Measurements from ENCODE around the gene ANKRD42.

Gene ANKRD42

DNA sequence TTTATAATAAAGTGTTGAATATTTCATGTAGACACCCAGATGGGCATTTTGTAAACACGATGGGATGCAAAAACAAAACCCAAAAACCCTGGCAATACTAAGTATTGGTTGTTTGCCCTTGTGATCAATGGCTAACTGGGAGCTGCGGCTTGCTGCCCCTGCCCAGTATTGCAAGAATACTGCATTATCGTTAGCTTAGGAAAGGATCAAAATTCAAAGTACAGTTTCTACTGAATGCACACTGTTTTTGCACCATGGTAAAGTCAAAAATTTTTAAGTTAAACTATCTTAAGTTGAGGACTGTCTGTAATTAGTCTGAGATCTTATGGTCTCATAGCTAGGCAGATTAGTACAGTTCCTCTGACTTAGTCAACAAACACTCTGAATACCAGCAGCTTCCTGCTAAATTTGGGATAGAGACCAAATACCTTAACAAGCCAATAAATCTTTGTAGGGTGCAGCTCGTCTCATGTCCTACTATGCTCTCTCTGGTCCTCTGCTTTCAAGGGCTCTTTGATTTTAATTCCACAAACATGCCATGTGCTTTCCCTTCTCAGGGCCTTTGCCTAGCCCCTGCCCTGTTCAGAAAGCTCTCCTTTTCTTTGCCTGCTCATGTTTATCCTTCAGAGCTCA is 88.7 kb downstream of the ANKRD42 start:
- TF ChIP-seq GATA2 (IDR thresholded peaks at IDR 0.05; ENCODE audit: low read depth, low read length), result no peak
- TF ChIP-seq GATA3 (IDR thresholded peaks at IDR 0.05; ENCODE audit: low read depth, low read length), result no peak

DNA sequence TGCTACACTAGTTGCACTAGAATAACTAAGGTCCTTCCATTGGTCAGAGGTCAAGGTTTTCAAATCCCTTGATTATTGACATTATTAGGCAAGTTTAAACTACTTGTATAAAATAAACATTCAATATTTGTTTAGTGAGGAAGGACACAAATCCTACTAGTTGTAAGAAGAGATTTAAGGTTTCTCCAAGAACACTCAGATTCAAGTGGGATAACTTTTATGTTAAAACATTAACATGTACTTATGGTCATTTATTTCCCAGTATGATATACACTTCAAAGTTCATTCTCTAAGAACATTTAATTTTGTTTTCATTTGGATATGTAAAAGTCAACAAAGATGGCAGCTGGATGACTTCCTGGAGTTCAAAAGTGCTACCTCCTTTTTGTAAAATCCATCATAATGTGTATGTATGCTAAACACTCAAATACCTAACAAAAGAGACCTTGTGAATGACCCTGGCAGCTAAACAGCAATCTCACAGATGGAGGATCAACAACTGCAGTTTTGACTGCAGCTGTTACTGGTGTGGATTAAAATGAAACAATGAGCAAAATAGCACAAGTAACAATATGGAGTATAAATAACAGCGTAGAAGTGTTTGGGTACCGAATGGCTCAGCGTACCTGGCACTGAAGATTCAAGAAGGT is 91.1 kb downstream of the ANKRD42 start:
- no peak for TF ChIP-seq GATA2 (IDR thresholded peaks at IDR 0.05; ENCODE audit: low read depth, low read length)
- no peak for TF ChIP-seq GATA3 (IDR thresholded peaks at IDR 0.05; ENCODE audit: low read depth, low read length)

DNA sequence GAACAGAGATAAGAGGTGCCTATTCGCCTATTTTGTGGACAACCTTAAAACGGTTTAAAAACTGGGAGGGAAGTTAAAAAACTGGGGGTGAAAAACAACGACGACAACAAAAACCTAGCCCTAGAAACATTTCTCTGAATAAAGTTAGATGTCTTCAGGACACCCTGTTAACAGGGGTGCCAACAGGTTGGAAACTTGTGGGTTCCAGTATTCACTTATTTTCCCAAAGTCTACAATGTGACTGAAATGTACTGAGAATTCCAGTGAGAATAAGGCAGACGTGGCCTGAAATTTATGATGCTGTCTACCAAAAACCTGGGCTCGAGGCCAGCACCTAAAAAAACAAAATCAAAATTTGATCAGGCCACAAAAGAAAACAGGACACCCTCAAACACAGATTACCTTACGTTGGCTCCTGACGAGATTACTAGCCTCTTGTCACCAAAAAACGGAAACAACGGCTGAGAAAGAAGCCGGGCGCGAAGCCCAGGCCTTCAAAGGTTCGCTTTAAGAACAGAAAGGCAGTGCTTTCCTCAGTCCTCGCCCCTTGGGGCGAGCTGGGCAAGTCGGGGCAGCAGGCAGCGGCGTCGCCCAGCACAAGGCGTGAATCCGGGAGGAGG is 91.7 kb downstream of the ANKRD42 start:
- no peak for TF ChIP-seq GATA3 (IDR thresholded peaks at IDR 0.05; ENCODE audit: low read depth, low read length)

DNA sequence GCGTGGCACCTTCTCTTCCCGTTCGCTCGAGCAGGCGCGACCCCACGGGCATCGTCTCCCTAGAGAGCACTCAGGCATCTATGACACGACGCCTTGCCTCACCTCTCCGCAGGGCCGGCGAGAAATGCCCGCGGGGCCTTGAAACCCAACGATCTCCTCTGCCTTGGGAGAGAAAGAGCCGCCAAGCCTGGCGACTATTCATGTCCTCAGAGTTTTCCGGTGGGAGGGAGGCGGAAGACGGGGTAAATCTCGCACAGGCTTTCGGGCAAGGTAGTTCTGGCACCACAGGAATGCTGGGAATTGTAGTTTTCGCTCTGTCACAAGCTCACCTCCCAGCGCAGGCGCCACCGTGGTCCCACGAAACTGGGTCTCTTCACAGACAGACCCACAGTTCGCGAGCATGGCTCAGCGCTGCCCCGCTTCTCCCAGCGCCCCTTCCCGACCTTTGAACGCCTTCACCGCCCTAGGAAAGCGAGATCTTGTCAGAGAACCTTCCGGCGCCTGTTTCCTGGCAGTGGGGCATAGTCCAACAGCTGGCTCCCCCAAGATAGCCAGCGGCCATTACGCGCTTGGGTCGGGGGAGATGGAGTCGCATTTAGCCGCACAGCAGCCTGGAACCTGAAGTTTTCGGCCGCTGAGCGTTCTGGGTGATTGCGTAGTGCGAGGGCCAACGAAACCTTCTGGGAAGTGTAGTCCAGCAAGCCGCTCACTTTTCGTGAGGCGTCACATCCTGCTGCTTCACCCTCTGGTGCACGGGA is 92.4 kb downstream of the ANKRD42 start, which contains the start of gene CCDC90B:
Gene CCDC90B (minus strand): TSS at position 597 of the 758 bp plus-strand sequence. CDS start 395 bp downstream, at position 202.
- no peak for TF ChIP-seq GATA3 (IDR thresholded peaks at IDR 0.05; ENCODE audit: low read depth, low read length)
- TF ChIP-seq GATA2 (IDR thresholded peaks at IDR 0.05; ENCODE audit: low read depth, low read length), result peak; percentile 31; the same call in 1 of the 2 replicates

DNA sequence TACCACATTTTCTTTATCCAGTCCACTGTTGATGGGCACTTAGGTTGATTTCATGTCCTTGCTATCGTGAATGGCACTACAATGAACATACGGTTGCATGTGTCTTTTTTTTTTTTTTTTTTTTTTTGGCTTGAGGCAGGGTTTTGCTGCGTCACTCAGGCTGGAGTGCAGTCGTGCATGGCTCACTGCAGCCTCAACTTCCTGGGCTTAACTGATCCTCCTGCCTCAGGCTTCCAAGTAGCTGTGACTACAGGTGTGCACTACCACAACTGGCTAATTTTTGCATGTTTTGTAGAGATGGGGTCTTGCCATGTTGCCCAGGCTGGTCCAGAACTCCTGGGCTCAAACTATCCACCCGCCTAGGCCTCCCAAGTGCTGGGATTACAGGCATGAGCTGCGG is 94.1 kb downstream of the ANKRD42 start:
- TF ChIP-seq GATA3 (IDR thresholded peaks at IDR 0.05; ENCODE audit: low read depth, low read length) (no peak), GATA2 (IDR thresholded peaks at IDR 0.05; ENCODE audit: low read depth, low read length) (no peak)

DNA sequence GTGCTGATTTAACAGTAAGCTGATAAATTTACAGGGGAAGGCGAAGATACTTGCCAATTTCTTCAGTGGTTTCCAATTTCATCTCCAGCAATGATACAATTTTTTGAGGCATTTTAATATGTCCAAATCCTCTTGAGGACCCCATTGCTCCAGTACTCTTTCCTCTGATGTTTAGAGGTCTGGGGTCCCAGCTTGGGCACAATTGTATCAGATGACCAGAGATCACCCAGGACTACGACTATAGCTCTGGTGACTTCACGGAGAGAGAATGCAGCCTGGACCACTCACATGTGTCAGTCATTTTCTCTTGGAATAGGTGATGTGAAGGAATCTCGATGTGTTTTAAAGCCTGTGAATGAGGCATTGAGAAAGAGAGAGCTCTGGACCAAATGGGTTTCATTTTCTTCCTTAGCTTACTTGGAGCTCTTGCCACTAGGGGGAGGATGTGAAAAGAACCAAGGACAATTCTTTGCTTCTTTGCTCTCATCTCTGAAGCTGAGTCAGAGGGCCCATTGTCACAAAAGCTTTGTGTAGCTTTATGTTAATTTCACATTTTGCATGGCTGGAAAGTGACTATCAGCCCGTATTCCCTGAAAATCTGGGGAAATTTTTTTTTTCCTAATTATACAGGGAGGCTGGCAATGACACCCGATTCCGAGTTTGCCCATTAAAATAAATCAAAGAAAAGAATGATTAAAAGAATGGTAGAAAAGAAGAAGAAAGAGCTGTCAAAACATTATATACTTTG is 99.4 kb downstream of the ANKRD42 start:
- TF ChIP-seq GATA3 (IDR thresholded peaks at IDR 0.05; ENCODE audit: low read depth, low read length), result no peak
- no peak for TF ChIP-seq GATA2 (IDR thresholded peaks at IDR 0.05; ENCODE audit: low read depth, low read length)

DNA sequence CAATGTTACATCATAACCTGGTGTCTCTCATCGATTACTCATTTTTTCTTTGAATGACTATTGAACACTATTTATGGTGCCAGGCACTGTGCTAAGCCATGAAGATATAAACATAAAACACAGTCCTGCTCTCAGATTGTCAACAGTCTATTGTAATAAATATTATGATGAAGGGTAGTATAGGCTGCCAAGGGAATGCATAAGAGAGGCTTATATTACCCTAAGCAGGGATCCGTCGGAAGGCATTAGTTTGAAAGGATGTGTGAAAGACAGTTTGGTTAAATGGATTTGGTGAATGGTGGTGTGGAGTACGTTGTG is 99.9 kb downstream of the ANKRD42 start:
- TF ChIP-seq GATA2 (IDR thresholded peaks at IDR 0.05; ENCODE audit: low read depth, low read length) (no peak), GATA3 (IDR thresholded peaks at IDR 0.05; ENCODE audit: low read depth, low read length) (no peak)

DNA sequence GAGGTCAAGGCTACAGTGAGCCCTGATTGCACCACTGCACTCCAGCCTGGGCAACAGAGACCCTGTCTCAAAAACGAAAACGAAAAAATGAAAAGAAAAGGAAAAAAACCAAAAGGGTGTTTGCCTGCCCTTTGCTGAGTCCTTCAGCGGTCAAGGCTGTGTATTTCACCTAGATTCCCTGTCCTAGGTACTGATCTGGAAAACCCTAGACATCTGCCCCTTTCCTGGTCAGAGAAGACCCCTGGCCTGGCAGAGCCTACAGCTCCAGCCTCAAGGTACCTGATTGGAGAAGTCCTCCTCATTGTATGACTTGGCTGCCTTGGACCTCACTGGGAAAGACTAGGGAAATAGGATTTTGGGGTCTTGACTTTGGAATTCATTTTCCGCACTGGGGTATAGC is 100.7 kb downstream of the ANKRD42 start:
- TF ChIP-seq GATA2 (IDR thresholded peaks at IDR 0.05; ENCODE audit: low read depth, low read length) (no peak), GATA3 (IDR thresholded peaks at IDR 0.05; ENCODE audit: low read depth, low read length) (no peak)

Data from SH-SY5Y (cell line).